GM10266 (cell line): ENCODE results near the gene IFI27L2.
A peak's percentile ranks its signal among the peaks of the same experiment; 100 is the strongest.

Experiments used
- DNase-seq: peaks from one replicate; pipeline ENCODE4 v3.0.0; 2012; ENCODE audit errors: extremely low spot score
- CTCF ChIP-seq: IDR thresholded peaks from 2 replicates; pipeline ENCODE4 v1.5.1; 2012; ENCODE audit warnings: mild to moderate bottlenecking, low read depth; ENCODE audit not compliant: control insufficient read depth, insufficient read depth; ENCODE audit errors: missing control alignments

The IFI27L2 gene

GRCh38 chr14:94152676-94153075 lies 23.3 kb upstream of the IFI27L2 start:
- TF ChIP-seq CTCF: no peak
- DNase-seq: no peak

GRCh38 chr14:94145902-94146527 lies 16.6 kb upstream of the IFI27L2 start:
- no peak for TF ChIP-seq CTCF

GRCh38 chr14:94144765-94145164 lies 15.4 kb upstream of the IFI27L2 start:
- TF ChIP-seq CTCF: no peak
- no peak for DNase-seq

More at GRCh38 chr14:94145902-94146527, 16.6 kb upstream of the IFI27L2 start:
- DNase-seq: no peak

GRCh38 chr14:94143711-94144110 lies 14.3 kb upstream of the IFI27L2 start:
- TF ChIP-seq CTCF: no peak
- DNase-seq: no peak

- peak; percentile 24 for TF ChIP-seq CTCF
- DNase-seq: no peak
Measured at GRCh38 chr14:94143239-94143638, 13.8 kb upstream of the IFI27L2 start.

- no peak for TF ChIP-seq CTCF
- no peak for DNase-seq
Measured at GRCh38 chr14:94142836-94143235, 13.4 kb upstream of the IFI27L2 start.

- DNase-seq: no peak
- no peak for TF ChIP-seq CTCF
Measured at GRCh38 chr14:94142247-94142646, 12.8 kb upstream of the IFI27L2 start.
